Measurements from ENCODE around the gene NDUFS7. TPM values are rescaled to one million over a fixed set of nuclear protein-coding genes. Genes with fewer than 3 reads are reported as not detected.

The NDUFS7 gene
- total and polyA plus RNA-seq, 7 donors, result 99.4 to 262 (median 156) TPM

- no peak for DNase-seq
- H3K4me3 ChIP-seq, result no peak overlapping the region
- no peaks in the 10 kb centered on the region for H3K9me3 ChIP-seq
- no peaks in the 10 kb centered on the region for H3K27me3 ChIP-seq
- H3K36me3 ChIP-seq, result peaks cover 20 to 67% (median 41%) of the 10 kb centered on the region in 4 donors
- TF ChIP-seq EP300 (IDR thresholded peaks at IDR 0.05), result no peak
- no peak for TF ChIP-seq CTCF (IDR thresholded peaks at IDR 0.05)
- no peak for TF ChIP-seq POLR2A (IDR thresholded peaks at IDR 0.05)
- no peak for TF ChIP-seq POLR2AphosphoS5 (IDR thresholded peaks at IDR 0.05)
- WGBS, 2 donors, result 91 to 94% methylated on average over 45 of the region's 45 CpGs
- H3K4me1 ChIP-seq, result peaks cover 0 to 38% (median 28%) of the 10 kb centered on the region in 4 donors
- intact Hi-C loops (cut with DNase I), result no loop called here
- no peak overlapping the region for H3K27ac ChIP-seq
These were observed 4.3 kb downstream of the NDUFS7 start for GRCh38 chr19:1387684-1388636.

GRCh38 chr19:1388637-1389026, 4.9 kb downstream of the NDUFS7 start:
- Histone ChIP-seq H3K27me3 (no peaks in the 10 kb centered on the region), H3K4me1 (peaks cover 0 to 36% (median 28%) of the 10 kb centered on the region in 4 donors), H3K4me3 (no peak overlapping the region), H3K36me3 (peaks cover 20 to 74% (median 48%) of the 10 kb centered on the region in 4 donors), H3K27ac (no peak overlapping the region), H3K9me3 (no peaks in the 10 kb centered on the region)
- no peak for DNase-seq
- WGBS, 2 donors, result 95 to 96% methylated on average over 17 of the region's 17 CpGs
- TF ChIP-seq CTCF (IDR thresholded peaks at IDR 0.05) (no peak), POLR2A (IDR thresholded peaks at IDR 0.05) (no peak), POLR2AphosphoS5 (IDR thresholded peaks at IDR 0.05) (no peak), EP300 (IDR thresholded peaks at IDR 0.05) (no peak)
- intact Hi-C loops (cut with DNase I), result no loop called here

GRCh38 chr19:1389033-1389940, 5.6 kb downstream of the NDUFS7 start:
- Histone ChIP-seq H3K27me3 (no peaks in the 10 kb centered on the region), H3K27ac (no peak overlapping the region), H3K4me1 (peaks cover 0 to 34% (median 27%) of the 10 kb centered on the region in 4 donors), H3K4me3 (no peak overlapping the region), H3K36me3 (peaks cover 20 to 80% (median 53%) of the 10 kb centered on the region in 4 donors), H3K9me3 (no peaks in the 10 kb centered on the region)
- DNase-seq, result no peak
- no peak for TF ChIP-seq CTCF (IDR thresholded peaks at IDR 0.05)
- TF ChIP-seq POLR2A (IDR thresholded peaks at IDR 0.05), result no peak
- no peak for TF ChIP-seq EP300 (IDR thresholded peaks at IDR 0.05)
- no peak for TF ChIP-seq POLR2AphosphoS5 (IDR thresholded peaks at IDR 0.05)
- intact Hi-C loops (cut with DNase I), result no loop called here
- WGBS, 2 donors, result 94 to 95% methylated on average over 39 of the region's 39 CpGs

- WGBS, 2 donors, result 95 to 96% methylated on average over 42 of the region's 42 CpGs
- Histone ChIP-seq H3K27me3 (no peaks in the 10 kb centered on the region), H3K27ac (no peak overlapping the region), H3K36me3 (peaks cover 20 to 83% (median 53%) of the 10 kb centered on the region in 4 donors), H3K4me1 (peaks cover 0 to 27% (median 18%) of the 10 kb centered on the region in 4 donors), H3K9me3 (no peaks in the 10 kb centered on the region), H3K4me3 (no peak overlapping the region)
- no peak for TF ChIP-seq CTCF (IDR thresholded peaks at IDR 0.05)
- no peak for DNase-seq
- intact Hi-C loops (cut with DNase I), result no loop called here
These were observed 7.2 kb downstream of the NDUFS7 start for GRCh38 chr19:1390890-1391423.

Data from sigmoid colon (tissue), 7 donors.